AG10803 (cell line): ENCODE measurements around the gene TASP1.
A peak's percentile ranks its signal among the peaks of the same experiment; 100 is the strongest.

ENCODE experiments used
- DNase-seq: peaks from one replicate; pipeline ENCODE4 v3.0.0; 2010; ENCODE audit warnings: low read depth
- H3K4me3 ChIP-seq: 2 replicates; pipeline ENCODE4 v1.5.1; 2011; ENCODE audit warnings: mild to moderate bottlenecking, low read length, control low read depth
- CTCF ChIP-seq: conservative IDR thresholded peaks from 2 replicates; pipeline ENCODE4 v1.5.1; 2011; ENCODE audit warnings: mild to moderate bottlenecking, low read length, control low read depth, inconsistent platforms

The TASP1 gene

GRCh38 chr20:13567663-13568062, 71.1 kb downstream of the TASP1 start:
- TF ChIP-seq CTCF = no peak
- no peak for DNase-seq
- no peak overlapping the region for H3K4me3 ChIP-seq

- H3K4me3 ChIP-seq = no peak overlapping the region
- no peak for TF ChIP-seq CTCF
- no peak for DNase-seq
Observed at GRCh38 chr20:13563854-13564253, 74.9 kb downstream of the TASP1 start.

- peak; percentile 25 for DNase-seq
- H3K4me3 ChIP-seq = no peak overlapping the region
- no peak for TF ChIP-seq CTCF
Observed at GRCh38 chr20:13554706-13555105, 84.0 kb downstream of the TASP1 start.

GRCh38 chr20:13554076-13554475, 84.7 kb downstream of the TASP1 start:
- peak; percentile 40 for DNase-seq
- no peak for TF ChIP-seq CTCF
- no peak overlapping the region for H3K4me3 ChIP-seq

- no peak for TF ChIP-seq CTCF
- DNase-seq = no peak
- H3K4me3 ChIP-seq = no peak overlapping the region
Observed at GRCh38 chr20:13552061-13552460, 86.7 kb downstream of the TASP1 start.

- TF ChIP-seq CTCF = no peak
- no peak for DNase-seq
- H3K4me3 ChIP-seq = no peak overlapping the region
Observed at GRCh38 chr20:13549451-13549850, 89.3 kb downstream of the TASP1 start.

- H3K4me3 ChIP-seq = no peak overlapping the region
- DNase-seq = peak; percentile 66
- peak; percentile 91 for TF ChIP-seq CTCF
Observed at GRCh38 chr20:13546497-13547131, 92.1 kb downstream of the TASP1 start.
